ENCODE measurements around the gene SLC25A44.

GRCh38 chr1:156233426-156234127 lies 39.7 kb downstream of the SLC25A44 start:
- TF ChIP-seq CTCF (IDR thresholded peaks at IDR 0.05): no peak
- TF ChIP-seq POLR2A (IDR thresholded peaks at IDR 0.05): no peak

Measured in heart left ventricle (tissue), 13 donors.